Endothelial cell of umbilical vein (primary cell): ENCODE results near the gene PPM1L. TPM values are rescaled to one million over a fixed set of nuclear protein-coding genes. Genes with fewer than 3 reads are reported as not detected.

Source experiments
- BruUV-seq: library from RNA; stranded (reverse); fragments of 400-500 nt; replicated peaks from 2 replicates; lab custom pipeline; 2021; lab: Mats Ljungman, UMichigan
- CTCF ChIA-PET: fragments of 300-600, 350-600 bp; sonication (Branson Sonifier 250); formaldehyde crosslinking; loops from one replicate; lab custom pipeline; 2021; ENCODE audit warnings: antibody characterized with exemption, inconsistent platforms; lab: Charles Lee
- POLR2A ChIA-PET: fragments of 300-600, 350-600 bp; sonication (Branson Sonifier 250); formaldehyde crosslinking; loops from one replicate; lab custom pipeline; 2021; ENCODE audit warnings: antibody characterized with exemption, inconsistent platforms; lab: Charles Lee
- DNase-seq: peaks from one replicate; pipeline ENCODE4 v3.0.0-alpha.2; 2011; ENCODE audit warnings: low read depth, low spot score
- FAIRE-seq: peaks from 2 replicates; lab custom pipeline; 2011; peaks lifted over from hg19 to GRCh38; lab: Jason Lieb, UNC
- H2AFZ ChIP-seq: 2 replicates; pipeline ENCODE4 v1.6.0; 2012; ENCODE audit warnings: low read depth, low read length, control low read depth, inconsistent platforms
- H3K27ac ChIP-seq: 2 replicates; pipeline ENCODE4 v1.5.1; 2011; ENCODE audit warnings: low read depth, mild to moderate bottlenecking, control low read depth, low read length, moderate library complexity; ENCODE audit not compliant: insufficient read depth
- H3K27me3 ChIP-seq, 2 experiments: 2 replicates each; pipeline versions ENCODE4 v1.6.0 to v1.6.1; 2011; ENCODE audit warnings: low read length in 2 of 2, mixed read lengths in 1 of 2; ENCODE audit not compliant: control insufficient read depth in 2 of 2, insufficient read depth in 2 of 2
- H3K36me3 ChIP-seq, 2 experiments: 2 replicates in 1 of 2; 3 replicates in 1 of 2; pipeline ENCODE4 v1.5.1; 2011; ENCODE audit warnings: low read length in 2 of 2, mild to moderate bottlenecking in 1 of 2, moderate library complexity in 1 of 2; ENCODE audit not compliant: control insufficient read depth in 2 of 2, insufficient read depth in 2 of 2; ENCODE audit errors: extremely low read depth in 1 of 2
- H3K4me1 ChIP-seq: 3 replicates; pipeline ENCODE4 v1.5.1; 2011; ENCODE audit warnings: mild to moderate bottlenecking, low read length; ENCODE audit not compliant: control insufficient read depth, insufficient read depth; ENCODE audit errors: extremely low read depth
- H3K4me2 ChIP-seq: 2 replicates; pipeline ENCODE4 v1.6.1; 2011; ENCODE audit warnings: low read length, control low read depth, mixed read lengths; ENCODE audit not compliant: insufficient read depth
- H3K4me3 ChIP-seq, 3 experiments: fragments of 200-600 bp in 1 of 3; sonication (generic), shearing (Covaris generic) in 1 of 3; replicated peaks in 1 of 3; 2 replicates each; pipeline ENCODE4 v1.5.1; 2011 to 2016; ENCODE audit warnings: control low read depth in 3 of 3, low read length in 3 of 3, mild to moderate bottlenecking in 2 of 3, inconsistent platforms in 1 of 3, low read depth in 1 of 3, moderate library complexity in 1 of 3; ENCODE audit not compliant: insufficient read depth in 1 of 3
- H3K79me2 ChIP-seq: 2 replicates; pipeline ENCODE4 v1.6.0; 2012; ENCODE audit warnings: low read length, inconsistent platforms; ENCODE audit not compliant: control insufficient read depth, insufficient read depth
- H3K9ac ChIP-seq: replicated peaks from 2 replicates; pipeline ENCODE3; 2011; ENCODE audit warnings: low read length, control low read depth; ENCODE audit not compliant: insufficient read depth; ENCODE audit errors: extremely low read depth
- H3K9me1 ChIP-seq: replicated peaks from 3 replicates; pipeline ENCODE4 v1.6.0; 2011; ENCODE audit warnings: mild to moderate bottlenecking, low read length; ENCODE audit not compliant: control insufficient read depth, insufficient read depth; ENCODE audit errors: extremely low read depth
- H3K9me3 ChIP-seq: replicated peaks from 2 replicates; pipeline ENCODE4 v1.5.1; 2012; ENCODE audit warnings: low read length, inconsistent platforms; ENCODE audit not compliant: control insufficient read depth, insufficient read depth
- H4K20me1 ChIP-seq: replicated peaks from 2 replicates; pipeline ENCODE3; 2011; ENCODE audit warnings: mild to moderate bottlenecking, low read length; ENCODE audit not compliant: control insufficient read depth, insufficient read depth; ENCODE audit errors: extremely low read depth
- EZH2 ChIP-seq: IDR thresholded peaks from 2 replicates; pipeline ENCODE4 v1.6.1; 2012; ENCODE audit warnings: borderline replicate concordance, low read depth, mild to moderate bottlenecking, moderate library complexity, low read length, inconsistent platforms; ENCODE audit not compliant: severe bottlenecking
- FOS ChIP-seq: IDR thresholded peaks from 2 replicates; pipeline ENCODE4 v1.6.1; 2011; ENCODE audit warnings: mild to moderate bottlenecking, low read length, moderate library complexity, borderline replicate concordance; ENCODE audit not compliant: insufficient read depth
- GATA2 ChIP-seq: IDR thresholded peaks from 2 replicates; pipeline ENCODE4 v1.7.0; 2011; ENCODE audit warnings: low read depth, mild to moderate bottlenecking, moderate library complexity, mixed read lengths, low read length; ENCODE audit not compliant: insufficient read length, insufficient read depth
- JUN ChIP-seq: IDR thresholded peaks from 2 replicates; pipeline ENCODE4 v1.6.1; 2011; ENCODE audit warnings: borderline replicate concordance, low read depth; ENCODE audit not compliant: insufficient read length, insufficient read depth
- MYC ChIP-seq: IDR thresholded peaks from one replicate; pipeline ENCODE4 v1.6.1; 2011; ENCODE audit warnings: mild to moderate bottlenecking, low read depth, low read length
- POLR2A ChIP-seq: IDR thresholded peaks from 2 replicates; pipeline ENCODE4 v1.6.1; 2012; ENCODE audit warnings: low read depth, mild to moderate bottlenecking, control low read depth, low read length
- POLR2AphosphoS5 ChIP-seq: IDR thresholded peaks from 2 replicates; pipeline ENCODE4 v1.6.1; 2012; ENCODE audit warnings: low read depth, mild to moderate bottlenecking, control low read depth, low read length, moderate library complexity; ENCODE audit not compliant: insufficient read depth
- dilution Hi-C: fragments of 300-500 bp; cut with MboI; formaldehyde crosslinking; loops from one replicate; pipeline ENCODE4 v1.15.0; 2019; ENCODE audit warnings: low sequenced_read_pairs; ENCODE audit not compliant: extremely low pct_ligation_motif_present
- intact Hi-C: fragments of 100-400 bp; cut with micrococcal nuclease; formaldehyde crosslinking; loops from one replicate; pipeline ENCODE4 v1.10.0; 2022
- polyA plus RNA-seq, 4 experiments: library from polyadenylated mRNA; depleted of rRNA in 3 of 4; stranded (reverse) in 3 of 4; unstranded in 1 of 4; fragments of >200 nt; gene quantifications; 2 replicates each; pipeline versions ENCODE4 v1.2.1 to v1.2.3, GENCODE V29; 2011 to 2012; ENCODE audit warnings: missing spikeins in 1 of 4
- total RNA-seq: library from RNA; stranded (reverse); gene quantifications from 2 replicates; pipeline ENCODE4 v1.2.3, GENCODE V29; 2021
- TF ChIP-seq, protein P1 (sequence below): IDR thresholded peaks from 2 replicates; pipeline ENCODE4 v1.6.1; 2011; ENCODE audit not compliant: insufficient read depth, insufficient read length
- TF ChIP-seq, protein P2 (sequence below), 2 donors: IDR thresholded peaks; 1 replicate in 1 of 2; 2 replicates in 1 of 2; pipeline ENCODE4 v1.5.1; 2011; ENCODE audit warnings: low read length in 2 of 2, mild to moderate bottlenecking in 2 of 2, moderate library complexity in 2 of 2, control low read depth in 1 of 2, inconsistent platforms in 1 of 2, low read depth in 1 of 2; ENCODE audit not compliant: insufficient read depth in 1 of 2; ENCODE audit errors: extremely low read depth in 1 of 2

Gene PPM1L
- total and polyA plus RNA-seq, 2 donors (not counting 3 experiments of a cell fraction or from before 2014, with no cell fraction given) = 0.63 to 2.9 TPM

DNA sequence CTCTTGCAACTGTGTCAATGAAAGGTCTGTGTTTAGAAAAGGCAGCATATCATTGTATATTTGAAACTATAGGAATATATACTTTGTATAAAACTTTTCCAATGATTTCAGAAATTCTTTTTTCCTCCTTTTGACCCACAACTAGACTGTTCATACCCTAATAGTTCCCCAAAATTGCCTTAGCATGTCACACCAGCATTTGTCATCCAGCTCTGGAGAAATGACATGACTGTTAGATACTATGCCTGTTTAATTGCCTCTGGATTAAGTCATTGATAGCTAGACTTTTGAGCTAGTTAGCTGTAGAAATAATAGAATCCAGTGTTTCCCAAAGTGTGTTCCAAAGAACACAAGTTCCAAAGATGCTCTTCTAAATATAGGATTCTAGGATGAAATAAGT is 316.7 kb downstream of the PPM1L start:
- Histone ChIP-seq H3K27ac (no peak overlapping the region), H3K4me3 (no peak overlapping the region), H3K4me2 (no peak overlapping the region), H2AFZ (no peak overlapping the region), H3K36me3 (no peaks in the 10 kb centered on the region), H3K79me2 (no peaks in the 10 kb centered on the region), H3K9ac (no peak overlapping the region), H3K9me1 (no peaks in the 10 kb centered on the region), H3K27me3 (no peaks in the 10 kb centered on the region), H3K9me3 (no peaks in the 10 kb centered on the region), H3K4me1 (peaks cover 29% of the 10 kb centered on the region), H4K20me1 (no peaks in the 10 kb centered on the region)
- FAIRE-seq = no peak
- BruUV-seq = no TSS peak
- TF ChIP-seq EZH2 (no peak), GATA2 (no peak), JUN (no peak), FOS (no peak), MYC (no peak), POLR2AphosphoS5 (no peak), POLR2A (no peak)
- TF ChIP-seq, protein P1, sequence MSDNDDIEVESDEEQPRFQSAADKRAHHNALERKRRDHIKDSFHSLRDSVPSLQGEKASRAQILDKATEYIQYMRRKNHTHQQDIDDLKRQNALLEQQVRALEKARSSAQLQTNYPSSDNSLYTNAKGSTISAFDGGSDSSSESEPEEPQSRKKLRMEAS = no peak
- TF ChIP-seq, protein P2, sequence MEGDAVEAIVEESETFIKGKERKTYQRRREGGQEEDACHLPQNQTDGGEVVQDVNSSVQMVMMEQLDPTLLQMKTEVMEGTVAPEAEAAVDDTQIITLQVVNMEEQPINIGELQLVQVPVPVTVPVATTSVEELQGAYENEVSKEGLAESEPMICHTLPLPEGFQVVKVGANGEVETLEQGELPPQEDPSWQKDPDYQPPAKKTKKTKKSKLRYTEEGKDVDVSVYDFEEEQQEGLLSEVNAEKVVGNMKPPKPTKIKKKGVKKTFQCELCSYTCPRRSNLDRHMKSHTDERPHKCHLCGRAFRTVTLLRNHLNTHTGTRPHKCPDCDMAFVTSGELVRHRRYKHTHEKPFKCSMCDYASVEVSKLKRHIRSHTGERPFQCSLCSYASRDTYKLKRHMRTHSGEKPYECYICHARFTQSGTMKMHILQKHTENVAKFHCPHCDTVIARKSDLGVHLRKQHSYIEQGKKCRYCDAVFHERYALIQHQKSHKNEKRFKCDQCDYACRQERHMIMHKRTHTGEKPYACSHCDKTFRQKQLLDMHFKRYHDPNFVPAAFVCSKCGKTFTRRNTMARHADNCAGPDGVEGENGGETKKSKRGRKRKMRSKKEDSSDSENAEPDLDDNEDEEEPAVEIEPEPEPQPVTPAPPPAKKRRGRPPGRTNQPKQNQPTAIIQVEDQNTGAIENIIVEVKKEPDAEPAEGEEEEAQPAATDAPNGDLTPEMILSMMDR (IDR thresholded peaks at IDR 0.05; ENCODE audit: extremely low read depth in 1 of 2, insufficient read depth in 1 of 2, low read depth in 1 of 2, low read length in 2 of 2) = no peak
- intact Hi-C loops = no loop called here
- POLR2A ChIA-PET = no interaction called here
- dilution Hi-C loops = no loop called here
- CTCF ChIA-PET = interaction anchor here (1.2 kb wide), 1 partner anchor 8 kb away, joined by 3 read pairs; no protein-coding TSS in a partner anchor
- no peak for DNase-seq
